Lung (tissue), 12 donors: ENCODE measurements around the gene OR6B3. TPM values are rescaled to one million over a fixed set of nuclear protein-coding genes. Genes with fewer than 3 reads are reported as not detected.

Source experiments
- ATAC-seq: fragments of 200-7000 bp; cut with Tn5 transposase; one replicate; pipeline ENCODE4 v1.9.1; 2020; ENCODE audit warnings: moderate number of reproducible peaks; ENCODE audit not compliant: insufficient read depth, low FRiP score
- DNase-seq, 3 donors: peaks; one replicate each; pipeline ENCODE4 v3.0.0-alpha.2; 2013 to 2017
- H3K27ac ChIP-seq, 2 donors: one replicate each; pipeline ENCODE4 v1.5.1; 2013; ENCODE audit warnings: mild to moderate bottlenecking in 2 of 2, moderate library complexity in 2 of 2, control low read depth in 1 of 2, inconsistent platforms in 1 of 2, low read depth in 1 of 2, low read length in 1 of 2
- H3K27me3 ChIP-seq, 3 donors: one replicate each; pipeline ENCODE4 v1.5.1; 2013; ENCODE audit warnings: low read length in 2 of 3; ENCODE audit not compliant: control insufficient read depth in 3 of 3, insufficient read depth in 3 of 3
- H3K36me3 ChIP-seq, 4 donors: one replicate each; pipeline ENCODE4 v1.5.1; 2013; ENCODE audit warnings: low read length in 4 of 4, mild to moderate bottlenecking in 1 of 4, moderate library complexity in 1 of 4; ENCODE audit not compliant: control insufficient read depth in 4 of 4, insufficient read depth in 4 of 4
- H3K4me1 ChIP-seq, 5 donors: one replicate each; pipeline ENCODE4 v1.5.1; 2013; ENCODE audit warnings: low read length in 5 of 5, mild to moderate bottlenecking in 2 of 5, moderate library complexity in 1 of 5; ENCODE audit not compliant: control insufficient read depth in 5 of 5, insufficient read depth in 5 of 5
- H3K4me3 ChIP-seq: one replicate; pipeline ENCODE4 v1.5.1; 2013; ENCODE audit warnings: mild to moderate bottlenecking, control low read depth, moderate library complexity
- H3K9ac ChIP-seq, 2 donors: one replicate each; pipeline ENCODE4 v1.5.1; 2013; ENCODE audit warnings: low read length in 2 of 2, control low read depth in 1 of 2; ENCODE audit not compliant: insufficient read depth in 1 of 2
- H3K9me3 ChIP-seq, 4 donors: one replicate each; pipeline ENCODE4 v1.5.1; 2013; ENCODE audit warnings: low read length in 3 of 4, mild to moderate bottlenecking in 1 of 4, moderate library complexity in 1 of 4; ENCODE audit not compliant: control insufficient read depth in 4 of 4, insufficient read depth in 3 of 4
- CTCF ChIP-seq: IDR thresholded peaks from 2 replicates; pipeline ENCODE4 v1.5.1; 2012; ENCODE audit warnings: mild to moderate bottlenecking; ENCODE audit errors: control extremely low read depth, extremely low read depth
- WGBS, 2 donors: extraction: QIAGEN DNeasy Blood & Tissue Kit; methylation state at CpG; one replicate each; pipeline ENCODE4 v1.1.7; 2013; 5-methylcytosine and 5-hydroxymethylcytosine counted together
- polyA plus RNA-seq, 2 donors: library from polyadenylated mRNA; stranded (reverse); fragments of 200-250 nt; gene quantifications; one replicate each; pipeline ENCODE4 v1.2.1, GENCODE V29; 2013
- total RNA-seq, 2 donors: library from RNA; depleted of rRNA in 1 of 2; stranded (reverse); fragments of >200 nt in 1 of 2; gene quantifications; one replicate each; pipeline ENCODE4 v1.2.1, GENCODE V29; 2014 to 2021
- donor health status: control.
- donor health status: control.
- donor health status: Bipolar disorder and iron deficiency.
- donor health status: healthy.
- donor health status: DM: yes; HTN: yes; CAD: no.

OR6B3 gene
- total and polyA plus RNA-seq, 4 donors = not detected

- no peak for ATAC-seq
Measured at GRCh38 chr2:240089306-240089705, 36.0 kb upstream of the OR6B3 start.

GRCh38 chr2:240086563-240086962, 33.2 kb upstream of the OR6B3 start:
- TF ChIP-seq CTCF = no peak
- no peak overlapping the region for H3K27ac ChIP-seq
- H3K9ac ChIP-seq = no peak overlapping the region
- H3K36me3 ChIP-seq = no peaks in the 10 kb centered on the region
- peaks cover 0 to 12% (median 4%) of the 10 kb centered on the region in 4 donors for H3K9me3 ChIP-seq
- DNase-seq (no peak), ATAC-seq (no peak)
- H3K27me3 ChIP-seq = peaks cover 0 to 6% (median 3%) of the 10 kb centered on the region in 3 donors
- no peak overlapping the region for H3K4me3 ChIP-seq
- H3K4me1 ChIP-seq = no peaks in the 10 kb centered on the region

More at GRCh38 chr2:240089306-240089705, 36.0 kb upstream of the OR6B3 start:
- no peak overlapping the region for H3K4me3 ChIP-seq
- WGBS, 2 donors = 61 to 62% methylated on average over 5 of the region's 5 CpGs
- H3K27me3 ChIP-seq = peaks cover 3 to 17% (median 5%) of the 10 kb centered on the region in 3 donors
- peaks cover 0 to 14% (median 4%) of the 10 kb centered on the region in 4 donors for H3K9me3 ChIP-seq
- no peak overlapping the region for H3K27ac ChIP-seq
- H3K36me3 ChIP-seq = no peaks in the 10 kb centered on the region
- TF ChIP-seq CTCF = no peak
- no peaks in the 10 kb centered on the region for H3K4me1 ChIP-seq
- H3K9ac ChIP-seq = no peak overlapping the region
- DNase-seq = no peak

GRCh38 chr2:240078631-240079030, 25.3 kb upstream of the OR6B3 start:
- Histone ChIP-seq H3K4me1 (no peaks in the 10 kb centered on the region), H3K9me3 (peaks cover 0 to 8% (median 3%) of the 10 kb centered on the region in 4 donors), H3K27ac (no peak overlapping the region), H3K4me3 (no peak overlapping the region), H3K9ac (no peak overlapping the region), H3K36me3 (no peaks in the 10 kb centered on the region), H3K27me3 (no peaks in the 10 kb centered on the region)
- ATAC-seq (no peak), DNase-seq (no peak)
- no peak for TF ChIP-seq CTCF
- WGBS, 2 donors = 55 to 68% methylated on average over 2 of the region's 2 CpGs

- no peak overlapping the region for H3K4me3 ChIP-seq
- H3K9ac ChIP-seq = no peak overlapping the region
- no peaks in the 10 kb centered on the region for H3K27me3 ChIP-seq
- H3K27ac ChIP-seq = no peak overlapping the region
- TF ChIP-seq CTCF = no peak
- no peak for DNase-seq
- H3K4me1 ChIP-seq = no peaks in the 10 kb centered on the region
- H3K9me3 ChIP-seq = peaks cover 0 to 8% (median 3%) of the 10 kb centered on the region in 4 donors
- ATAC-seq = no peak
- H3K36me3 ChIP-seq = no peaks in the 10 kb centered on the region
Measured at GRCh38 chr2:240077442-240077841, 24.1 kb upstream of the OR6B3 start.
